Measurements from ENCODE around the gene IRF2BPL. TPM values are rescaled to one million over a fixed set of nuclear protein-coding genes. Genes with fewer than 3 reads are reported as not detected.
A peak's percentile ranks its signal among the peaks of the same experiment; 100 is the strongest.

Gene IRF2BPL
- total and polyA plus RNA-seq, 4 donors, result 3.8 to 15.8 (median 7.4) TPM

- WGBS, result 82% methylated on average over 5 of the region's 5 CpGs
These were observed 26.8 kb upstream of the IRF2BPL start for GRCh38 chr14:77055306-77055705.

GRCh38 chr14:77053046-77053841, 24.7 kb upstream of the IRF2BPL start:
- 35% methylated on average over 21 of the region's 21 CpGs for WGBS
- no peak for TF ChIP-seq FOXA2 (IDR thresholded peaks at IDR 0.05)
- TF ChIP-seq SP1 (IDR thresholded peaks at IDR 0.05), result no peak
- no peak for TF ChIP-seq HNF4G (IDR thresholded peaks at IDR 0.05)
- no peak for TF ChIP-seq ZBTB33 (IDR thresholded peaks at IDR 0.05)
- no peak for TF ChIP-seq FOXA1 (IDR thresholded peaks at IDR 0.05)
- TF ChIP-seq NR2F2 (IDR thresholded peaks at IDR 0.05), result peak; percentile 12
- TF ChIP-seq JUND (IDR thresholded peaks at IDR 0.05), result no peak
- TF ChIP-seq EGR1 (IDR thresholded peaks at IDR 0.05; ENCODE audit: low read depth in 2 of 2), result no peak
- no peak for TF ChIP-seq YY1 (IDR thresholded peaks at IDR 0.05)
- TF ChIP-seq TAF1 (conservative IDR thresholded peaks at IDR 0.05), result no peak
- peak; percentile 93 to 94 for TF ChIP-seq RAD21 (IDR thresholded peaks at IDR 0.05)
- no peak for TF ChIP-seq MAX (IDR thresholded peaks at IDR 0.05)
- peak; percentile 81 for TF ChIP-seq CTCF (IDR thresholded peaks at IDR 0.05; ENCODE audit: low read depth, low read length, missing input control)

More at GRCh38 chr14:77055306-77055705, 26.8 kb upstream of the IRF2BPL start:
- TF ChIP-seq REST (IDR thresholded peaks at IDR 0.05) (no peak), FOXA1 (IDR thresholded peaks at IDR 0.05) (no peak), HNF4A (conservative IDR thresholded peaks at IDR 0.05) (no peak), MAX (IDR thresholded peaks at IDR 0.05) (no peak), RAD21 (IDR thresholded peaks at IDR 0.05) (no peak), EGR1 (IDR thresholded peaks at IDR 0.05; ENCODE audit: low read depth in 2 of 2) (no peak), YY1 (IDR thresholded peaks at IDR 0.05) (no peak), SP1 (IDR thresholded peaks at IDR 0.05) (no peak), JUND (IDR thresholded peaks at IDR 0.05) (no peak), GABPA (IDR thresholded peaks at IDR 0.05 in 1 of 2, conservative IDR thresholded peaks at IDR 0.05 in 1 of 2) (no peak)
- H3K4me3 ChIP-seq (ENCODE audit: low read depth in 1 of 3, low read length in 3 of 3), result no peak overlapping the region
- no peaks in the 10 kb centered on the region for H3K36me3 ChIP-seq (ENCODE audit: control insufficient read depth in 4 of 4, insufficient read depth in 3 of 4, low read depth in 1 of 4, low read length in 3 of 4)
- no peak for DNase-seq (ENCODE audit: low spot score)
- peaks cover 8 to 26% (median 19%) of the 10 kb centered on the region in 4 donors for H3K4me1 ChIP-seq (ENCODE audit: control insufficient read depth in 4 of 4, insufficient read depth in 4 of 4, low read length in 3 of 4)
- no peak overlapping the region for H3K27ac ChIP-seq (ENCODE audit: low read depth in 1 of 2, low read length in 2 of 2)
- H3K9ac ChIP-seq (ENCODE audit: low read depth in 1 of 2, low read length in 2 of 2), result no peak overlapping the region
- no peaks in the 10 kb centered on the region for H3K27me3 ChIP-seq (ENCODE audit: control insufficient read depth in 4 of 4, insufficient read depth in 4 of 4, low read length in 3 of 4)
- no peaks in the 10 kb centered on the region for H3K9me3 ChIP-seq (ENCODE audit: control insufficient read depth in 4 of 4, low read length in 3 of 4)

More at GRCh38 chr14:77053046-77053841, 24.7 kb upstream of the IRF2BPL start:
- H3K4me3 ChIP-seq (ENCODE audit: low read depth in 1 of 3, low read length in 3 of 3), result no peak overlapping the region
- peak; percentile 84 for DNase-seq (ENCODE audit: low spot score)
- no peaks in the 10 kb centered on the region for H3K36me3 ChIP-seq (ENCODE audit: control insufficient read depth in 4 of 4, insufficient read depth in 3 of 4, low read depth in 1 of 4, low read length in 3 of 4)
- H3K4me1 ChIP-seq (ENCODE audit: control insufficient read depth in 4 of 4, insufficient read depth in 4 of 4, low read length in 3 of 4), result peaks cover 8 to 26% (median 19%) of the 10 kb centered on the region in 4 donors
- H3K9ac ChIP-seq (ENCODE audit: low read depth in 1 of 2, low read length in 2 of 2), result no peak overlapping the region
- no peaks in the 10 kb centered on the region for H3K9me3 ChIP-seq (ENCODE audit: control insufficient read depth in 4 of 4, low read length in 3 of 4)
- peak overlapping the region; percentile 47 to 70 for H3K27ac ChIP-seq (ENCODE audit: low read depth in 1 of 2, low read length in 2 of 2)
- no peaks in the 10 kb centered on the region for H3K27me3 ChIP-seq (ENCODE audit: control insufficient read depth in 4 of 4, insufficient read depth in 4 of 4, low read length in 3 of 4)
